Fibroblast of mammary gland (primary cell): ENCODE measurements around the gene TMEM116.

Experiments used
- DNase-seq: peaks from one replicate; pipeline ENCODE4 v3.0.0-alpha.2; 2010; ENCODE audit warnings: low read depth
- H3K4me3 ChIP-seq: 2 replicates; pipeline ENCODE4 v1.5.1; 2011; ENCODE audit warnings: low read depth, mild to moderate bottlenecking, low read length, moderate library complexity; ENCODE audit not compliant: control insufficient read depth
- CTCF ChIP-seq: conservative IDR thresholded peaks from 2 replicates; pipeline ENCODE4 v1.5.1; 2011; ENCODE audit warnings: low read depth, low read length, inconsistent platforms; ENCODE audit not compliant: control insufficient read depth, insufficient read depth

The TMEM116 gene

DNA sequence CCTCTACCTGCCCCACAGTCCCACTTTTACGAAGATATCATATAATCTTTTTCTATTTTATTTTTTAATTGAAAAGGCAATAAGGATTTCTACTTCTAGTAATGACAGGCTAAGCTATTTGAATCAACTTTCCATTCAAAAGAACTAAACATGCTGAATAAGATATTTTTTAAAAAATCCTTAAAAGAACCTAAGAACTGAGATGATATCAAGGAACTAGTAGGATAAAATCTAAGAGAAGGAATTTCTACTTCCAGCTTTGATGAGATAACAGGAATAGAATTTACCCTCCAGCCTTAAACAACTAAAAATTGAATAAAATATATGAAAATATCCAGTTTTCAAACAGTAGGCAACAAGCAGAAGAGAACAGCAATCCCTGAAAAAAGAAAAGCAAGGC is 69.0 kb downstream of the TMEM116 start:
- TF ChIP-seq CTCF: no peak

DNA sequence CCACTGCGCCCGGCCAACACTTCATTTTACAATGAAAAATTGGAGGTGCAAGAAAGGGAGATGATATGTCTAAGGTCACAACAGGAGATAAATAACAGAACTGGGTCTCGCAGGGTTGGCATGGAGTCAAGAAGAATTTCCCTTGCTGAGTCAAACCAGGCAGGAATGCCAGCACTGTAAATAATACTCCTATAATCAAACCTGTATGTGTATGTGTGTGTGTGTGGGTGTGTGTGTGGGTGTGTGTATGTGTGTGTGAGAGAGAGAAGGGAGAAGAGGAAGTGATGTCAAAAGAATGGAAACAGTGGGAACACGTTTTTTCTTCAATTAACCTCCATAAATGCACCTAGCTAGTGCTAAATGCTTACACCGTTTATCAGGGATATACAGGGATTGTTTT is 70.4 kb downstream of the TMEM116 start:
- TF ChIP-seq CTCF: no peak
- H3K4me3 ChIP-seq: no peak overlapping the region
- DNase-seq: peak; percentile 82

More for the DNA sequence above, 69.0 kb downstream of the TMEM116 start:
- no peak overlapping the region for H3K4me3 ChIP-seq
- DNase-seq: no peak

- no peak for TF ChIP-seq CTCF
- no peak for DNase-seq
- H3K4me3 ChIP-seq: no peak overlapping the region
Measured at GRCh38 chr12:111937429-111937828, 75.5 kb downstream of the TMEM116 start.

GRCh38 chr12:111936869-111937268 is 76.1 kb downstream of the TMEM116 start:
- no peak overlapping the region for H3K4me3 ChIP-seq
- TF ChIP-seq CTCF: no peak
- DNase-seq: no peak

DNA sequence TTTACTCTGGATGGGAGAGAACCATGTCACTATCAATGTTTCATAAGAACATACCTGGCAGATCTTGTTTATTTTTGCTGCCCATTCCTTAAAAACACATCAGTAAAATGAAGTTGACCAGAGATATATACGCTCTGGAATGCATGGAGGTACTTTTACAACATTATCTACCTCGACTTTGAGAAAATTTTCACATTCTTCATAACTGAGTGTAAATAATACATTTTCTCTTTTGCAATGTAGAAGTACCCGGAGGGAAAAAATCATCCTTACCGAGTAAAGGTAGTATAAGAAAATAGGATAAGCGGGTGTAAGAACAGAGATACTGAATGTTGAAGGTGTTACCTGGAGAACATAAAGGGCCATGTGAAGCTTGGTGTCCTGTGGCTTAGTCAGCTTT is 80.7 kb downstream of the TMEM116 start:
- TF ChIP-seq CTCF: no peak
- DNase-seq: no peak
- no peak overlapping the region for H3K4me3 ChIP-seq

GRCh38 chr12:111927346-111927745 is 85.6 kb downstream of the TMEM116 start:
- no peak for TF ChIP-seq CTCF
- no peak overlapping the region for H3K4me3 ChIP-seq
- DNase-seq: no peak

DNA sequence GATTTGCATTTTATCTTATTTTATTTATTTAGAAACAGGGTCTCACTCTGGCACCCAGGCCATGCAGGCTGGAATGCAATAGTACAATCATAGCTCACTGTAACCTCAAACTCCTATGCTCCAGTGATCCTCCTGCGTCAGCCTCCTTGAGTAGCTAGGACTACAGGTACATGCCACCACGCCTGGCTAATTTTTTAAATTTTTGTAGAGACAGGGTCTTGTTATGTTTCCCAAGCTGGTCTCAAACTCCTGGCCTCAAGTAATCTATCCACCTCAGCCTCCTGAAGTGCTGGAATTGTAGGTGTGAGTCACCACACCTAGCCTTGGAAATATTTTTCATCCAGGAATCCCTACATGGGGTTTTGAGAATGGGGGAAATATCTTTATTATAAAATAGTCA is 86.3 kb downstream of the TMEM116 start:
- no peak for DNase-seq
- no peak for TF ChIP-seq CTCF
- no peak overlapping the region for H3K4me3 ChIP-seq
